ENCODE results near the gene PCSK5. TPM values are rescaled to one million over a fixed set of nuclear protein-coding genes. Genes with fewer than 3 reads are reported as not detected.

The PCSK5 gene
- total and polyA plus RNA-seq, 2 of the 8 experiments (the other 6 are each of a cell fraction or from before 2014, with no cell fraction given) = 5.5 to 10.7 TPM

- no peaks in the 10 kb centered on the region for H3K79me2 ChIP-seq (ENCODE audit: control insufficient read depth in 1 of 2, insufficient read depth in 2 of 2, low read length in 2 of 2)
- no peak overlapping the region for H3K4me2 ChIP-seq (ENCODE audit: insufficient read depth in 1 of 2, low read depth in 2 of 2, low read length in 2 of 2)
- 93% methylated on average over 3 of the region's 3 CpGs; no CpG with 5 or more reads in 1 of the 2 experiments for WGBS, 2 experiments (ENCODE audit: extremely low coverage in 1 of 2, insufficient coverage in 1 of 2, insufficient read length in 1 of 2, insufficient replicate concordance in 2 of 2, low coverage in 1 of 2, low lambda C conversion rate in 2 of 2, missing lambda C conversion rate in 1 of 2)
- H3K4ac ChIP-seq (replicated peaks; ENCODE audit: insufficient read length, low read depth, low read length) = no peak overlapping the region
- ChIA-PET CTCF (ENCODE audit: partially characterized antibody) (interaction anchor here (0.6 to 6.4 kb wide), 16 partner anchors 8 to 839 kb away, joined by 3 to 45 read pairs (median 4); no protein-coding TSS in a partner anchor), POLR2A (ENCODE audit: partially characterized antibody) (no interaction called here)
- H3K23ac ChIP-seq (ENCODE audit: insufficient read length) = no peak overlapping the region
- H3K79me1 ChIP-seq (ENCODE audit: low read depth, low read length) = no peaks in the 10 kb centered on the region
- no peak overlapping the region for H2BK5ac ChIP-seq (ENCODE audit: low read depth, low read length)
- no peak overlapping the region for H3K56ac ChIP-seq (replicated peaks; ENCODE audit: insufficient read length, low read depth, low read length)
- no peak overlapping the region for H4K91ac ChIP-seq (replicated peaks; ENCODE audit: insufficient read length, low read length)
- H3K36me3 ChIP-seq (ENCODE audit: control insufficient read depth in 2 of 4, insufficient read depth in 4 of 4, low read length in 3 of 4) = no peaks in the 10 kb centered on the region
- no peaks in the 10 kb centered on the region for H3K9me3 ChIP-seq (ENCODE audit: insufficient read depth in 2 of 2, low read depth in 1 of 2, low read length in 1 of 2)
- H3K9ac ChIP-seq (replicated peaks in 1 of 4; ENCODE audit: extremely low read depth in 1 of 4, low read depth in 3 of 4, low read length in 3 of 4) = no peak overlapping the region
- no peaks in the 10 kb centered on the region for H3K23me2 ChIP-seq (ENCODE audit: low read depth, low read length)
- H2AK5ac ChIP-seq (ENCODE audit: low read depth, low read length) = no peak overlapping the region
- H2BK20ac ChIP-seq (ENCODE audit: low read length) = no peak overlapping the region
- H4K20me1 ChIP-seq (replicated peaks in 1 of 2; ENCODE audit: control insufficient read depth in 1 of 2, insufficient read depth in 2 of 2, low read length in 2 of 2) = no peaks in the 10 kb centered on the region
- no peak overlapping the region for H2BK120ac ChIP-seq (replicated peaks; ENCODE audit: low read depth, low read length)
- H3K27me3 ChIP-seq (replicated peaks in 1 of 4; ENCODE audit: control insufficient read depth in 3 of 4, extremely low read depth in 1 of 4, insufficient read depth in 3 of 4, low read length in 3 of 4) = no peaks in the 10 kb centered on the region
- H3K27ac ChIP-seq (ENCODE audit: low read depth, low read length) = no peak overlapping the region
- no peak overlapping the region for H2BK12ac ChIP-seq (ENCODE audit: low read depth, low read length)
- FAIRE-seq (no peak), DNase-seq (ENCODE audit: low read depth in 1 of 2, low spot score in 2 of 2) (no peak)
- H3K18ac ChIP-seq (ENCODE audit: extremely low read depth, low read length) = no peak overlapping the region
- H4K8ac ChIP-seq (ENCODE audit: extremely low read depth, insufficient read depth, low read length) = no peak overlapping the region
- no peak overlapping the region for H4K5ac ChIP-seq (ENCODE audit: insufficient read length, low read depth, low read length)
- no peak overlapping the region for H2BK15ac ChIP-seq (ENCODE audit: low read length)
- no peak overlapping the region for H3K4me3 ChIP-seq (ENCODE audit: extremely low read depth in 1 of 4, insufficient read depth in 2 of 4, low read depth in 3 of 4, low read length in 4 of 4)
- H2AFZ ChIP-seq (ENCODE audit: low read length) = no peak overlapping the region
- no peaks in the 10 kb centered on the region for H3K4me1 ChIP-seq (replicated peaks in 1 of 4; ENCODE audit: control insufficient read depth in 3 of 4, insufficient read depth in 4 of 4, low read length in 3 of 4)
- no peak overlapping the region for H3K14ac ChIP-seq (ENCODE audit: insufficient read length)
- no peak for TF ChIP-seq SP4 (IDR thresholded peaks at IDR 0.05; ENCODE audit: low read length)
- TF ChIP-seq CTBP2 (IDR thresholded peaks at IDR 0.05; ENCODE audit: borderline replicate concordance, insufficient read depth, insufficient read length, low read length) = no peak
- TF ChIP-seq CBX5 (IDR thresholded peaks at IDR 0.05; ENCODE audit: low read depth, low read length) = no peak
- no peak for TF ChIP-seq ZNF274 (IDR thresholded peaks at IDR 0.05; ENCODE audit: borderline replicate concordance, extremely low read depth, low read length)
Measured at GRCh38 chr9:75869236-75869635, 21.2 kb upstream of the PCSK5 start.
